Fibroblast of lung (primary cell): ENCODE data around the gene CEP120. TPM values are rescaled to one million over a fixed set of nuclear protein-coding genes. Genes with fewer than 3 reads are reported as not detected.
"Not testable (repeated sequence)": the region's sequence is repeated elsewhere in the genome, so short reads cannot be mapped to it uniquely, and the experiment has no call there.

Experiments
- DNase-seq, 2 donors: peaks; one replicate each; pipeline versions ENCODE4 v3.0.0 to v3.0.0-alpha.2; 2010; ENCODE audit warnings: low read depth in 2 of 2
- H2AFZ ChIP-seq: 2 replicates; pipeline ENCODE4 v1.5.1; 2012; ENCODE audit warnings: low read length, control low read depth, inconsistent platforms
- H3K27ac ChIP-seq: 2 replicates; pipeline ENCODE4 v1.5.1; 2011; ENCODE audit warnings: low read length, control low read depth; ENCODE audit not compliant: insufficient read depth
- H3K27me3 ChIP-seq: 2 replicates; pipeline ENCODE4 v1.5.1; 2011; ENCODE audit warnings: mild to moderate bottlenecking, low read length; ENCODE audit not compliant: control insufficient read depth, insufficient read depth
- H3K36me3 ChIP-seq: 2 replicates; pipeline ENCODE4 v1.5.1; 2011; ENCODE audit warnings: low read length; ENCODE audit not compliant: control insufficient read depth, insufficient read depth
- H3K4me1 ChIP-seq: 2 replicates; pipeline ENCODE4 v1.5.1; 2011; ENCODE audit warnings: low read length; ENCODE audit not compliant: control insufficient read depth, insufficient read depth; ENCODE audit errors: extremely low read depth
- H3K4me2 ChIP-seq: 2 replicates; pipeline ENCODE4 v1.5.1; 2011; ENCODE audit warnings: low read length, control low read depth; ENCODE audit not compliant: insufficient read depth; ENCODE audit errors: extremely low read depth
- H3K4me3 ChIP-seq, 4 experiments: fragments of 200-600 bp in 1 of 4; sonication (generic) in 1 of 4; replicated peaks in 1 of 4; 2 replicates each; pipeline ENCODE4 v1.5.1; 2011 to 2016; ENCODE audit warnings: low read length in 4 of 4, low read depth in 3 of 4, mild to moderate bottlenecking in 3 of 4, control low read depth in 2 of 4, inconsistent platforms in 1 of 4, mixed read lengths in 1 of 4; ENCODE audit not compliant: insufficient read depth in 1 of 4; ENCODE audit errors: control extremely low read depth in 1 of 4
- H3K79me2 ChIP-seq: 2 replicates; pipeline ENCODE4 v1.5.1; 2012; ENCODE audit warnings: mild to moderate bottlenecking, low read length, inconsistent platforms; ENCODE audit not compliant: control insufficient read depth, insufficient read depth
- H3K9ac ChIP-seq: 2 replicates; pipeline ENCODE4 v1.5.1; 2011; ENCODE audit warnings: mild to moderate bottlenecking, low read length, control low read depth; ENCODE audit not compliant: insufficient read depth
- H3K9me3 ChIP-seq: 2 replicates; pipeline ENCODE4 v1.5.1; 2012; ENCODE audit warnings: low read depth, low read length; ENCODE audit not compliant: control insufficient read depth, insufficient read depth
- H4K20me1 ChIP-seq: 2 replicates; pipeline ENCODE4 v1.5.1; 2011; ENCODE audit warnings: low read length; ENCODE audit not compliant: control insufficient read depth, insufficient read depth; ENCODE audit errors: extremely low read depth
- CTCF ChIP-seq, 2 donors: IDR thresholded peaks in 1 of 2; conservative IDR thresholded peaks in 1 of 2; 1 replicate in 1 of 2; 2 replicates in 1 of 2; pipeline ENCODE4 v1.5.1; 2011 to 2012; ENCODE audit warnings: low read length in 2 of 2, control low read depth in 1 of 2, inconsistent platforms in 1 of 2, low read depth in 1 of 2, mild to moderate bottlenecking in 1 of 2
- EZH2 ChIP-seq: IDR thresholded peaks from 2 replicates; pipeline ENCODE4 v1.5.1; 2012; ENCODE audit warnings: low read length, control low read depth, mild to moderate bottlenecking; ENCODE audit errors: missing control alignments
- polyA plus RNA-seq, 2 donors: library from polyadenylated mRNA; depleted of rRNA in 1 of 2; stranded (reverse) in 1 of 2; unstranded in 1 of 2; fragments of >200 nt; gene quantifications; 2 replicates each; pipeline ENCODE4 v1.2.1, GENCODE V29; 2011 to 2012; ENCODE audit warnings: missing spikeins in 1 of 2
- total RNA-seq: library from RNA; depleted of rRNA; stranded (reverse); fragments of >200 nt; gene quantifications from 2 replicates; pipeline ENCODE4 v1.2.1, GENCODE V29; 2014

Gene CEP120
- total and polyA plus RNA-seq, 2 donors (not counting 1 experiment from before 2014, with no cell fraction given): 14.8 to 22.3 TPM

- no peak overlapping the region for H3K9ac ChIP-seq
- H3K4me1 ChIP-seq: no peaks in the 10 kb centered on the region
- DNase-seq: no peak
Observed at GRCh38 chr5:123401320-123401719, 21.9 kb downstream of the CEP120 start.

GRCh38 chr5:123400870-123401291 lies 22.3 kb downstream of the CEP120 start:
- DNase-seq, H3K36me3 ChIP-seq, H3K4me3 ChIP-seq, H3K27ac ChIP-seq, H2AFZ ChIP-seq, H3K27me3 ChIP-seq, H3K79me2 ChIP-seq, H3K9me3 ChIP-seq, H3K9ac ChIP-seq, H4K20me1 ChIP-seq, H3K4me1 ChIP-seq, H3K4me2 ChIP-seq: not testable (repeated sequence)

More at GRCh38 chr5:123401320-123401719, 21.9 kb downstream of the CEP120 start:
- no peaks in the 10 kb centered on the region for H4K20me1 ChIP-seq
- H3K4me3 ChIP-seq: no peak overlapping the region
- H3K27me3 ChIP-seq: no peaks in the 10 kb centered on the region
- H3K9me3 ChIP-seq: no peaks in the 10 kb centered on the region
- no peak overlapping the region for H3K27ac ChIP-seq
- H3K79me2 ChIP-seq: no peaks in the 10 kb centered on the region
- TF ChIP-seq CTCF (conservative IDR thresholded peaks at IDR 0.05 in 1 of 2, IDR thresholded peaks at IDR 0.05 in 1 of 2; ENCODE audit: low read depth in 1 of 2, low read length in 2 of 2): no peak
- H2AFZ ChIP-seq: no peak overlapping the region
- H3K4me2 ChIP-seq: no peak overlapping the region
- no peaks in the 10 kb centered on the region for H3K36me3 ChIP-seq

- H3K79me2 ChIP-seq: no peaks in the 10 kb centered on the region
- H3K27ac ChIP-seq: no peak overlapping the region
- no peaks in the 10 kb centered on the region for H3K4me1 ChIP-seq
- H3K9ac ChIP-seq: no peak overlapping the region
- no peak for DNase-seq
- no peak overlapping the region for H3K4me2 ChIP-seq
- H3K36me3 ChIP-seq: no peaks in the 10 kb centered on the region
- H3K4me3 ChIP-seq: no peak overlapping the region
- no peak overlapping the region for H2AFZ ChIP-seq
- no peaks in the 10 kb centered on the region for H4K20me1 ChIP-seq
- TF ChIP-seq CTCF (conservative IDR thresholded peaks at IDR 0.05 in 1 of 2, IDR thresholded peaks at IDR 0.05 in 1 of 2; ENCODE audit: low read depth in 1 of 2, low read length in 2 of 2) (no peak), EZH2 (no peak)
- no peaks in the 10 kb centered on the region for H3K9me3 ChIP-seq
- H3K27me3 ChIP-seq: no peaks in the 10 kb centered on the region
Observed at GRCh38 chr5:123398058-123398733, 25.0 kb downstream of the CEP120 start.
